PC-9 (cell line): ENCODE data around the gene SMIM36. TPM values are rescaled to one million over a fixed set of nuclear protein-coding genes. Genes with fewer than 3 reads are reported as not detected.

Experiments used
- BruUV-seq: library from RNA; stranded (reverse); fragments of 400-500 nt; replicated peaks from 2 replicates; lab custom pipeline; 2021; lab: Mats Ljungman, UMichigan
- CTCF ChIA-PET: fragments of 300-600 bp; sonication (Branson Sonifier 250); formaldehyde crosslinking; loops from one replicate; lab custom pipeline; 2022; ENCODE audit warnings: antibody characterized with exemption; lab: Charles Lee
- POLR2A ChIA-PET: fragments of 300-600 bp; sonication (Branson Sonifier 250); formaldehyde crosslinking; loops from one replicate; lab custom pipeline; 2022; ENCODE audit warnings: antibody characterized with exemption; ENCODE audit not compliant: unreplicated experiment; lab: Charles Lee
- DNase-seq, 2 experiments: peaks; one replicate each; pipeline versions ENCODE4 v3.0.0 to v3.0.0-alpha.2; 2015 to 2022; ENCODE audit warnings: mixed read lengths in 1 of 2
- H2AFZ ChIP-seq: fragments of 200-600 bp; sonication (generic); 2 replicates; pipeline ENCODE4 v1.8.1; 2017; ENCODE audit warnings: antibody characterized with exemption
- H3F3A ChIP-seq: fragments of 200-600 bp; sonication (generic); 2 replicates; pipeline ENCODE4 v1.8.1; 2017; ENCODE audit warnings: antibody characterized with exemption, mild to moderate bottlenecking, low read depth; ENCODE audit not compliant: insufficient read depth
- H3K27ac ChIP-seq: fragments of 200-600 bp; sonication (generic); 2 replicates; pipeline ENCODE4 v1.6.1; 2016; ENCODE audit warnings: mixed run types
- H3K27me3 ChIP-seq: fragments of 200-600 bp; sonication (generic); 2 replicates; pipeline ENCODE4 v1.6.1; 2016; ENCODE audit warnings: low read depth, mixed run types; ENCODE audit not compliant: insufficient read depth
- H3K36me3 ChIP-seq: fragments of 200-600 bp; sonication (generic); 2 replicates; pipeline ENCODE4 v1.6.1; 2016; ENCODE audit warnings: low read depth, mixed run types
- H3K4me1 ChIP-seq: fragments of 200-600 bp; sonication (generic); replicated peaks from 2 replicates; pipeline ENCODE4 v1.6.1; 2016; ENCODE audit warnings: mixed run types; ENCODE audit not compliant: insufficient read depth
- H3K4me2 ChIP-seq: fragments of 200-600 bp; sonication (generic); 2 replicates; pipeline ENCODE4 v1.6.1; 2017; ENCODE audit warnings: mixed run types
- H3K4me3 ChIP-seq: fragments of 200-600 bp; sonication (generic); 2 replicates; pipeline ENCODE4 v1.6.1; 2016; ENCODE audit warnings: mixed run types
- H3K79me2 ChIP-seq: fragments of 200-600 bp; sonication (generic); 2 replicates; pipeline ENCODE4 v1.6.1; 2017; ENCODE audit warnings: low read depth, mixed run types
- H3K9me2 ChIP-seq: fragments of 200-600 bp; sonication (generic); 2 replicates; pipeline ENCODE4 v1.8.1; 2017; ENCODE audit warnings: mild to moderate bottlenecking; ENCODE audit not compliant: insufficient read depth
- H3K9me3 ChIP-seq: fragments of 200-600 bp; sonication (generic); 2 replicates; pipeline ENCODE4 v1.8.1; 2016; ENCODE audit warnings: low read depth; ENCODE audit not compliant: insufficient read depth
- H4K20me1 ChIP-seq: fragments of 200-600 bp; sonication (generic); 2 replicates; pipeline ENCODE4 v1.8.1; 2017; ENCODE audit not compliant: insufficient read depth
- EZH2 ChIP-seq: fragments of 200-600 bp; sonication (generic); IDR thresholded peaks from 2 replicates; pipeline ENCODE4 v1.8.0; 2017; ENCODE audit warnings: antibody characterized with exemption, low read depth
- intact Hi-C: fragments of 100-400 bp; cut with micrococcal nuclease; formaldehyde crosslinking; loops from one replicate; pipeline ENCODE4 v1.10.0; 2022; ENCODE audit not compliant: unreplicated experiment
- total RNA-seq: library from RNA; stranded (reverse); gene quantifications from 2 replicates; pipeline ENCODE4 v1.2.3, GENCODE V29; 2021
- TF ChIP-seq, protein P1 (sequence below): fragments of 200-600 bp; sonication (generic); conservative IDR thresholded peaks from 2 replicates; pipeline ENCODE4 v1.6.1; 2017; ENCODE audit warnings: mixed run types, antibody characterized with exemption, mild to moderate bottlenecking, moderate library complexity

SMIM36 gene
- total RNA-seq, 1 experiment from 2014 or later: not detected

DNA sequence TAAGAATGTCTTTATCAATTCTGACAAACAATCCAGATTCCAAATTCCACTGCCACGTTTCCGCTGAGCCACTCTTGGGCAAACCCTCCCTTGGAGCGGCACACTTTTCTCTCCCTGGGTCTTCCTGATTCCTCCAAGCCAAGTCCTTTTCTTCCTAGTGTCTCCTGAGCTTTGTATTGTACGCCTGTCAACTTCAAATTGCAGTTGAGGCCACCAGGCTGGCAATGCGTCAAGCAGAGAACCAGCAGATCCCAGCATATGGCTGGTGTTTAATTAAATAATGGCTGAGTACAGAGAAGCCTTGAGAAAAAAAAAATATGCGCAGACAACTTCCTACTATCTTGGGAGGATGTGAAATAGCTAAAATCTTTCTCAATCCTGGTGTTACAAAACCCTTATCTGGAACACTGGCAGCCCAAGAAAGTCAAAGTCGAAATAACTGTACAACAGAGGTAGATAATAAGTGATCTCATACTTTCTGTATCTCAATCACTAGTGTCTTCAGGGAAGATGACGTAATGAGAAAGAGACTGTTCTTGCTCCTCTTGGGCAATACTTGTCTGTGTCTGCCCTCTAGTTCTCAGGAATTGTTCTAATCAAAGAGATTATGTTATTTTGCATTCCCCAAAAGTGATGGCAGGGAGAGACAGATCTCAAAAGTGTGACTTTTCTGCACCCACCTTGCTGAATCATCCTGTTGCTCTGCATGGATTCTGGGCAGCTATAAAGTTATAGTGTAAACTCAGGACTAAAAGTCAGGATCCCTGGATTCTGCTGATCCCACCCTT lies 15.0 kb downstream of the SMIM36 start:
- no peak overlapping the region for H3K27ac ChIP-seq
- POLR2A ChIA-PET: no interaction called here

DNA sequence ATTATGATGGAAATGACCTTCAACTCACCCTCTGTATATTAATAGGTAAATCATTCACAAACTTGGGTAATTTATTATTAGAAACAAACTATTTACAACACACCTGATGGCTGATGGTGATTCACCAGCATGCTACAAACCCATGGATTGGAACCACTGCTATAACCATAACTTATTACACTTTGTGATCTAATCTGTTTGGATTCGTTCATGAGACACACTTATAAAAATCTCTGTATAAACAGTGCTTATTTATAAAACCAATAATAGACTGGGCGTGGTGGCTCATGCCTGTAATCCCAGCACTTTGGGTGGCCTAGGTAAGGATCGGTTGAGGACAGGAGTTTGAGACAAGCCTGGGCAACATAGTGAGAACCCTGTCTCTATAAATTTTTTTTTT lies 16.0 kb downstream of the SMIM36 start:
- no peak overlapping the region for H3K27ac ChIP-seq
- no peaks in the 10 kb centered on the region for H3K27me3 ChIP-seq
- H3K4me3 ChIP-seq: no peak overlapping the region
- H3K36me3 ChIP-seq: no peaks in the 10 kb centered on the region
- H3K9me2 ChIP-seq: no peaks in the 10 kb centered on the region
- TF ChIP-seq, protein P1, sequence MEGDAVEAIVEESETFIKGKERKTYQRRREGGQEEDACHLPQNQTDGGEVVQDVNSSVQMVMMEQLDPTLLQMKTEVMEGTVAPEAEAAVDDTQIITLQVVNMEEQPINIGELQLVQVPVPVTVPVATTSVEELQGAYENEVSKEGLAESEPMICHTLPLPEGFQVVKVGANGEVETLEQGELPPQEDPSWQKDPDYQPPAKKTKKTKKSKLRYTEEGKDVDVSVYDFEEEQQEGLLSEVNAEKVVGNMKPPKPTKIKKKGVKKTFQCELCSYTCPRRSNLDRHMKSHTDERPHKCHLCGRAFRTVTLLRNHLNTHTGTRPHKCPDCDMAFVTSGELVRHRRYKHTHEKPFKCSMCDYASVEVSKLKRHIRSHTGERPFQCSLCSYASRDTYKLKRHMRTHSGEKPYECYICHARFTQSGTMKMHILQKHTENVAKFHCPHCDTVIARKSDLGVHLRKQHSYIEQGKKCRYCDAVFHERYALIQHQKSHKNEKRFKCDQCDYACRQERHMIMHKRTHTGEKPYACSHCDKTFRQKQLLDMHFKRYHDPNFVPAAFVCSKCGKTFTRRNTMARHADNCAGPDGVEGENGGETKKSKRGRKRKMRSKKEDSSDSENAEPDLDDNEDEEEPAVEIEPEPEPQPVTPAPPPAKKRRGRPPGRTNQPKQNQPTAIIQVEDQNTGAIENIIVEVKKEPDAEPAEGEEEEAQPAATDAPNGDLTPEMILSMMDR: no peak
- no peak for TF ChIP-seq EZH2
- ChIA-PET POLR2A (no interaction called here), CTCF (no interaction called here)
- peak in 1 of 2 experiments; percentile 5 for DNase-seq
- H4K20me1 ChIP-seq: no peaks in the 10 kb centered on the region
- no peaks in the 10 kb centered on the region for H3K9me3 ChIP-seq
- no peak overlapping the region for H2AFZ ChIP-seq
- BruUV-seq: no TSS peak
- intact Hi-C loops: no loop called here
- H3K4me1 ChIP-seq: no peaks in the 10 kb centered on the region
- no peak overlapping the region for H3K4me2 ChIP-seq
- H3F3A ChIP-seq: no peaks in the 10 kb centered on the region
- no peaks in the 10 kb centered on the region for H3K79me2 ChIP-seq

More for the DNA sequence above, 15.0 kb downstream of the SMIM36 start:
- Histone ChIP-seq H3F3A (no peaks in the 10 kb centered on the region), H2AFZ (no peak overlapping the region), H3K4me1 (no peaks in the 10 kb centered on the region), H3K4me2 (no peak overlapping the region), H3K79me2 (no peaks in the 10 kb centered on the region), H3K9me3 (no peaks in the 10 kb centered on the region), H4K20me1 (no peaks in the 10 kb centered on the region), H3K27me3 (no peaks in the 10 kb centered on the region), H3K9me2 (no peaks in the 10 kb centered on the region), H3K36me3 (no peaks in the 10 kb centered on the region), H3K4me3 (no peak overlapping the region)
- DNase-seq: peak in 1 of 2 experiments; percentile 50
- no peak for TF ChIP-seq EZH2
- TF ChIP-seq, protein P1: no peak
- no TSS peak for BruUV-seq
- intact Hi-C loops: no loop called here
- CTCF ChIA-PET: no interaction called here

DNA sequence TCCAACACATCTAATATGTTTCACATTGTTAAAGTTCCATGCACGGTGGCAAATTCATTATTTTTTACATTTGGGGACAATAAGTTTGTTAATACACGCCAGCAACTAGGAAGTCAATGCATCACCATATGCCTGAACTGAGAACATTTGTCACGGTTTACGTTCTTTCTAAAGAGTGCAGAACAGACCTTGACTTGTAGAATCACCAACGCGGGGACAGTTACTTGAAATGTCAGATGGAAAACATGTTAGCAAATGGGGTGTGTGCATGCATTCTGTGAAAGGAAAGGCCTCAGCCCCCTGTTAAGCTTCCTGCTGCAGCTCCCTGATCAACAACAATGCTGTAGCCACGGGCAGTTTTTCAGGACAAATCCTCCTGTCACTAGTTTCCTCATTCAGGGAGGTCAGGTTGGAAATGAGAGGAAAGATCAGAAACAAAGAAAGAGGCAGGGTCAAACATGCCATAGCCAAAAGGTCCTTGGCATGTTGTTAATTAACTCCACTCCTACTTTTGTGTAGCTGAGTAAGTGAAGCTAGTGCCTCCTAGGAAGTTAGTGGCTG lies 18.4 kb downstream of the SMIM36 start:
- H4K20me1 ChIP-seq: no peaks in the 10 kb centered on the region
- ChIA-PET POLR2A (no interaction called here), CTCF (no interaction called here)
- H3K79me2 ChIP-seq: no peaks in the 10 kb centered on the region
- no peaks in the 10 kb centered on the region for H3K9me2 ChIP-seq
- no peak overlapping the region for H3K4me3 ChIP-seq
- intact Hi-C loops: no loop called here
- no peak overlapping the region for H2AFZ ChIP-seq
- no peak for TF ChIP-seq EZH2
- TF ChIP-seq, protein P1: no peak
- H3K4me1 ChIP-seq: no peaks in the 10 kb centered on the region
- H3F3A ChIP-seq: no peaks in the 10 kb centered on the region
- H3K27ac ChIP-seq: no peak overlapping the region
- BruUV-seq: no TSS peak
- H3K9me3 ChIP-seq: no peaks in the 10 kb centered on the region
- no peaks in the 10 kb centered on the region for H3K27me3 ChIP-seq
- H3K4me2 ChIP-seq: no peak overlapping the region
- no peaks in the 10 kb centered on the region for H3K36me3 ChIP-seq
- peak in 1 of 2 experiments; percentile 4 for DNase-seq
